HG03469 (cell line): ENCODE measurements around the gene OPCML.

Experiments
- ATAC-seq: cut with Tn5 transposase; IDR thresholded peaks from one replicate; pipeline ENCODE4 v1.9.1; 2021; ENCODE audit warnings: mild to moderate bottlenecking, moderate library complexity, moderate number of reproducible peaks; ENCODE audit not compliant: unreplicated experiment

The OPCML gene

GRCh38 chr11:132718711-132719671 lies 813.3 kb downstream of the OPCML start:
- ATAC-seq = no peak

GRCh38 chr11:132717824-132718223 lies 814.5 kb downstream of the OPCML start:
- ATAC-seq = no peak

- ATAC-seq = no peak
Measured at GRCh38 chr11:132716037-132716436, 816.3 kb downstream of the OPCML start.

- ATAC-seq = no peak
Measured at GRCh38 chr11:132714859-132715440, 817.4 kb downstream of the OPCML start.

- ATAC-seq = no peak
Measured at GRCh38 chr11:132712466-132712865, 819.8 kb downstream of the OPCML start.

GRCh38 chr11:132704781-132705375 lies 827.4 kb downstream of the OPCML start:
- no peak for ATAC-seq

GRCh38 chr11:132692891-132693290 lies 839.4 kb downstream of the OPCML start:
- ATAC-seq = no peak

- ATAC-seq = no peak
Measured at GRCh38 chr11:132691848-132692550, 840.3 kb downstream of the OPCML start.

GRCh38 chr11:132686886-132687285 lies 845.4 kb downstream of the OPCML start:
- ATAC-seq = no peak

GRCh38 chr11:132685174-132685611 lies 847.1 kb downstream of the OPCML start:
- ATAC-seq = no peak

GRCh38 chr11:132683602-132684001 lies 848.7 kb downstream of the OPCML start:
- ATAC-seq = no peak

GRCh38 chr11:132681971-132682370 lies 850.3 kb downstream of the OPCML start:
- no peak for ATAC-seq

- no peak for ATAC-seq
Measured at GRCh38 chr11:132680584-132680983, 851.7 kb downstream of the OPCML start.

- no peak for ATAC-seq
Measured at GRCh38 chr11:132674151-132674550, 858.1 kb downstream of the OPCML start.

GRCh38 chr11:132671851-132672370 lies 860.4 kb downstream of the OPCML start:
- ATAC-seq = no peak

GRCh38 chr11:132670921-132671675 lies 861.2 kb downstream of the OPCML start:
- ATAC-seq = no peak

GRCh38 chr11:132669949-132670348 lies 862.4 kb downstream of the OPCML start:
- no peak for ATAC-seq

GRCh38 chr11:132665205-132665604 lies 867.1 kb downstream of the OPCML start:
- ATAC-seq = no peak

- no peak for ATAC-seq
Measured at GRCh38 chr11:132658696-132659095, 873.6 kb downstream of the OPCML start.

- no peak for ATAC-seq
Measured at GRCh38 chr11:132658004-132658403, 874.3 kb downstream of the OPCML start.
